Liver (tissue), 9 donors: ENCODE results near the gene TBC1D1. TPM values are rescaled to one million over a fixed set of nuclear protein-coding genes. Genes with fewer than 3 reads are reported as not detected.
A peak's percentile ranks its signal among the peaks of the same experiment; 100 is the strongest.

Experiments
- DNase-seq: peaks from one replicate; pipeline ENCODE4 v3.0.0-alpha.2; 2017; ENCODE audit warnings: low spot score
- H3K27ac ChIP-seq, 2 donors: one replicate each; pipeline ENCODE4 v1.7.0; 2013; ENCODE audit warnings: inconsistent platforms in 2 of 2, low read length in 2 of 2, control low read depth in 1 of 2, low read depth in 1 of 2, mild to moderate bottlenecking in 1 of 2
- H3K27me3 ChIP-seq, 4 donors: one replicate each; pipeline versions ENCODE4 v1.6.1 to v1.7.0; 2013; ENCODE audit warnings: low read length in 3 of 4, inconsistent platforms in 1 of 4, mild to moderate bottlenecking in 1 of 4, moderate library complexity in 1 of 4; ENCODE audit not compliant: control insufficient read depth in 4 of 4, insufficient read depth in 4 of 4
- H3K36me3 ChIP-seq, 4 donors: one replicate each; pipeline versions ENCODE4 v1.6.1 to v1.7.0; 2013; ENCODE audit warnings: low read length in 3 of 4, mild to moderate bottlenecking in 3 of 4, low read depth in 1 of 4, moderate library complexity in 1 of 4; ENCODE audit not compliant: control insufficient read depth in 4 of 4, insufficient read depth in 3 of 4
- H3K4me1 ChIP-seq, 4 donors: one replicate each; pipeline versions ENCODE4 v1.6.1 to v1.7.0; 2013; ENCODE audit warnings: low read length in 3 of 4, mild to moderate bottlenecking in 3 of 4, moderate library complexity in 1 of 4; ENCODE audit not compliant: control insufficient read depth in 4 of 4, insufficient read depth in 4 of 4
- H3K4me3 ChIP-seq, 3 donors: one replicate each; pipeline versions ENCODE4 v1.6.1 to v1.7.0; 2013; ENCODE audit warnings: low read length in 3 of 3, control low read depth in 1 of 3, low read depth in 1 of 3, mild to moderate bottlenecking in 1 of 3
- H3K9ac ChIP-seq, 2 donors: one replicate each; pipeline ENCODE4 v1.7.0; 2013; ENCODE audit warnings: low read length in 2 of 2, mild to moderate bottlenecking in 2 of 2, moderate library complexity in 2 of 2, control low read depth in 1 of 2, low read depth in 1 of 2
- H3K9me3 ChIP-seq, 4 donors: one replicate each; pipeline versions ENCODE4 v1.6.1 to v1.7.0; 2013; ENCODE audit warnings: low read length in 3 of 4; ENCODE audit not compliant: control insufficient read depth in 4 of 4
- ATF3 ChIP-seq: IDR thresholded peaks from 2 replicates; pipeline ENCODE4 v1.6.1; 2016; ENCODE audit warnings: antibody characterized with exemption
- CTCF ChIP-seq: fragments of 150-350 bp; IDR thresholded peaks from 2 replicates; pipeline ENCODE4 v1.5.1; 2017; ENCODE audit warnings: improper control_type of control experiment, low read depth, low read length; ENCODE audit not compliant: missing input control
- EGR1 ChIP-seq, 2 donors: IDR thresholded peaks; 2 replicates each; pipeline ENCODE4 v1.6.1; 2016 to 2018; ENCODE audit warnings: antibody characterized with exemption in 2 of 2, low read depth in 2 of 2
- FOXA1 ChIP-seq: IDR thresholded peaks from 2 replicates; pipeline ENCODE4 v1.6.1; 2016; ENCODE audit warnings: antibody characterized with exemption
- FOXA2 ChIP-seq: IDR thresholded peaks from 2 replicates; pipeline ENCODE4 v1.6.1; 2016; ENCODE audit warnings: antibody characterized with exemption
- GABPA ChIP-seq, 2 donors: IDR thresholded peaks in 1 of 2; conservative IDR thresholded peaks in 1 of 2; 2 replicates each; pipeline ENCODE4 v1.6.1; 2016; ENCODE audit warnings: antibody characterized with exemption in 2 of 2, mild to moderate bottlenecking in 1 of 2, moderate library complexity in 1 of 2
- HNF4A ChIP-seq, 2 donors: conservative IDR thresholded peaks; 2 replicates each; pipeline ENCODE4 v1.6.1; 2016; ENCODE audit warnings: antibody characterized with exemption in 2 of 2, mild to moderate bottlenecking in 2 of 2
- HNF4G ChIP-seq: IDR thresholded peaks from 2 replicates; pipeline ENCODE4 v1.6.1; 2016; ENCODE audit warnings: antibody characterized with exemption
- JUND ChIP-seq, 2 donors: IDR thresholded peaks; 2 replicates each; pipeline ENCODE4 v1.6.1; 2016; ENCODE audit warnings: antibody characterized with exemption in 2 of 2
- MAX ChIP-seq: IDR thresholded peaks from 2 replicates; pipeline ENCODE4 v1.6.1; 2016; ENCODE audit warnings: antibody characterized with exemption
- NR2F2 ChIP-seq: IDR thresholded peaks from 2 replicates; pipeline ENCODE4 v1.6.1; 2016; ENCODE audit warnings: antibody characterized with exemption
- RAD21 ChIP-seq, 2 donors: IDR thresholded peaks; 2 replicates each; pipeline ENCODE4 v1.6.1; 2016; ENCODE audit warnings: antibody characterized with exemption in 2 of 2, mild to moderate bottlenecking in 2 of 2
- REST ChIP-seq: IDR thresholded peaks from 2 replicates; pipeline ENCODE4 v1.6.1; 2016; ENCODE audit warnings: antibody characterized with exemption, mild to moderate bottlenecking
- RXRA ChIP-seq, 2 donors: IDR thresholded peaks; 2 replicates each; pipeline ENCODE4 v1.6.1; 2017 to 2018; ENCODE audit warnings: antibody characterized with exemption in 2 of 2, mild to moderate bottlenecking in 1 of 2
- SP1 ChIP-seq: IDR thresholded peaks from 2 replicates; pipeline ENCODE4 v1.6.1; 2018; ENCODE audit warnings: antibody characterized with exemption, mild to moderate bottlenecking
- TAF1 ChIP-seq: conservative IDR thresholded peaks from 2 replicates; pipeline ENCODE4 v1.6.1; 2016; ENCODE audit warnings: antibody characterized with exemption, mild to moderate bottlenecking
- YY1 ChIP-seq: IDR thresholded peaks from 2 replicates; pipeline ENCODE4 v1.6.1; 2016; ENCODE audit warnings: antibody characterized with exemption, mild to moderate bottlenecking
- ZBTB33 ChIP-seq: IDR thresholded peaks from 2 replicates; pipeline ENCODE4 v1.6.1; 2016; ENCODE audit warnings: antibody characterized with exemption
- WGBS: extraction: QIAGEN DNeasy Blood & Tissue Kit; methylation state at CpG from one replicate; pipeline ENCODE4 v1.1.7; 2013; 5-methylcytosine and 5-hydroxymethylcytosine counted together
- polyA plus RNA-seq, 2 donors: library from polyadenylated mRNA; stranded (reverse) in 1 of 2; unstranded in 1 of 2; fragments of 200-250 nt in 1 of 2; fragments of >200 nt in 1 of 2; fragmentation: Nextera tagmentation in 1 of 2; extraction: Ambion mirVana in 1 of 2; gene quantifications; one replicate each; pipeline versions ENCODE4 v1.2.1 to v1.2.3, GENCODE V29; 2013 to 2015
- total RNA-seq, 2 donors: library from RNA; depleted of rRNA; stranded (reverse); fragments of >200 nt; gene quantifications; one replicate each; pipeline ENCODE4 v1.2.3, GENCODE V29; 2014
- donor health status: healthy.
- donor health status: healthy.
- donor health status: healthy.
- donor health status: healthy.
- donor health status: healthy.

Gene TBC1D1
- total and polyA plus RNA-seq, 4 donors: 15.6 to 41.4 (median 20.9) TPM

GRCh38 chr4:38056011-38056685 lies 165.3 kb downstream of the TBC1D1 start:
- Histone ChIP-seq H3K9me3 (no peaks in the 10 kb centered on the region), H3K4me3 (no peak overlapping the region), H3K27me3 (no peaks in the 10 kb centered on the region), H3K36me3 (peaks cover 3 to 31% (median 12%) of the 10 kb centered on the region in 4 donors), H3K9ac (no peak overlapping the region), H3K27ac (peak overlapping the region; percentile 55 to 65), H3K4me1 (peaks cover 0 to 3% (median 0%) of the 10 kb centered on the region in 4 donors)
- DNase-seq: no peak
- TF ChIP-seq HNF4A (conservative IDR thresholded peaks at IDR 0.05): no peak
- no peak for TF ChIP-seq ATF3
- TF ChIP-seq MAX: no peak
- no peak for TF ChIP-seq GABPA (IDR thresholded peaks at IDR 0.05 in 1 of 2, conservative IDR thresholded peaks at IDR 0.05 in 1 of 2)
- peak; percentile 75 for TF ChIP-seq RXRA (IDR thresholded peaks at IDR 0.05)
- peak; percentile 95 for TF ChIP-seq NR2F2
- peak in 1 of 2 donors; percentile 9 for TF ChIP-seq RAD21 (IDR thresholded peaks at IDR 0.05)
- no peak for TF ChIP-seq ZBTB33
- peak; percentile 62 for TF ChIP-seq SP1
- TF ChIP-seq FOXA1: no peak
- 78% methylated on average over 10 of the region's 10 CpGs for WGBS

- H3K27ac ChIP-seq: no peak overlapping the region
- TF ChIP-seq TAF1 (no peak), FOXA1 (no peak), FOXA2 (no peak), REST (no peak), ZBTB33 (no peak), NR2F2 (no peak), EGR1 (IDR thresholded peaks at IDR 0.05; ENCODE audit: low read depth in 2 of 2) (no peak), CTCF (no peak), JUND (IDR thresholded peaks at IDR 0.05) (no peak), ATF3 (no peak), RAD21 (IDR thresholded peaks at IDR 0.05) (no peak), HNF4G (no peak), HNF4A (conservative IDR thresholded peaks at IDR 0.05) (no peak), RXRA (IDR thresholded peaks at IDR 0.05) (no peak), YY1 (no peak), GABPA (IDR thresholded peaks at IDR 0.05 in 1 of 2, conservative IDR thresholded peaks at IDR 0.05 in 1 of 2) (no peak), MAX (no peak)
- no peak for DNase-seq
- H3K9me3 ChIP-seq: no peaks in the 10 kb centered on the region
- peaks cover 0 to 13% (median 5%) of the 10 kb centered on the region in 4 donors for H3K4me1 ChIP-seq
- no peak overlapping the region for H3K4me3 ChIP-seq
- no peak overlapping the region for H3K9ac ChIP-seq
- no peaks in the 10 kb centered on the region for H3K27me3 ChIP-seq
- peaks cover 2 to 27% (median 12%) of the 10 kb centered on the region in 4 donors for H3K36me3 ChIP-seq
- WGBS: 93% methylated on average over 4 of the region's 4 CpGs
Measured at GRCh38 chr4:38058151-38058550, 167.3 kb downstream of the TBC1D1 start.
